ENCODE data around the gene VEPH1. TPM values are rescaled to one million over a fixed set of nuclear protein-coding genes. Genes with fewer than 3 reads are reported as not detected.

Gene VEPH1
- total RNA-seq, 1 donor from 2014 or later: 0.16 TPM

- Histone ChIP-seq H3K4me1 (no peaks in the 10 kb centered on the region), H3K36me3 (no peaks in the 10 kb centered on the region), H3K27ac (replicated peaks) (no peak overlapping the region), H3K9me3 (replicated peaks) (peaks cover 2% of the 10 kb centered on the region), H3K4me3 (no peak overlapping the region), H3K27me3 (ENCODE audit: low read depth) (no peaks in the 10 kb centered on the region)
- no peak for DNase-seq
- TF ChIP-seq CTCF (IDR thresholded peaks at IDR 0.05; ENCODE audit: borderline replicate concordance): no peak
- intact Hi-C loops (cut with micrococcal nuclease): no loop called here
Measured at GRCh38 chr3:157429708-157430107, 73.5 kb downstream of the VEPH1 start.

- Histone ChIP-seq H3K9me3 (replicated peaks) (no peaks in the 10 kb centered on the region), H3K27me3 (ENCODE audit: low read depth) (no peaks in the 10 kb centered on the region), H3K4me1 (no peaks in the 10 kb centered on the region), H3K27ac (replicated peaks) (no peak overlapping the region), H3K36me3 (no peaks in the 10 kb centered on the region), H3K4me3 (no peak overlapping the region)
- TF ChIP-seq CTCF (IDR thresholded peaks at IDR 0.05; ENCODE audit: borderline replicate concordance): no peak
- DNase-seq: no peak
- intact Hi-C loops (cut with micrococcal nuclease): no loop called here
Measured at GRCh38 chr3:157428853-157429252, 74.4 kb downstream of the VEPH1 start.

GRCh38 chr3:157427901-157428300 lies 75.3 kb downstream of the VEPH1 start:
- Histone ChIP-seq H3K4me3 (no peak overlapping the region), H3K27ac (replicated peaks) (no peak overlapping the region), H3K9me3 (replicated peaks) (no peaks in the 10 kb centered on the region), H3K36me3 (no peaks in the 10 kb centered on the region), H3K4me1 (no peaks in the 10 kb centered on the region), H3K27me3 (ENCODE audit: low read depth) (no peaks in the 10 kb centered on the region)
- no peak for DNase-seq
- TF ChIP-seq CTCF (IDR thresholded peaks at IDR 0.05; ENCODE audit: borderline replicate concordance): no peak
- intact Hi-C loops (cut with micrococcal nuclease): no loop called here

- intact Hi-C loops (cut with micrococcal nuclease): no loop called here
- DNase-seq: no peak
- H3K4me1 ChIP-seq: no peaks in the 10 kb centered on the region
- no peaks in the 10 kb centered on the region for H3K36me3 ChIP-seq
- H3K27ac ChIP-seq (replicated peaks): no peak overlapping the region
- no peaks in the 10 kb centered on the region for H3K9me3 ChIP-seq (replicated peaks)
- H3K4me3 ChIP-seq: no peak overlapping the region
- TF ChIP-seq CTCF (IDR thresholded peaks at IDR 0.05; ENCODE audit: borderline replicate concordance): no peak
- H3K27me3 ChIP-seq (ENCODE audit: low read depth): no peaks in the 10 kb centered on the region
Measured at GRCh38 chr3:157423337-157423736, 79.9 kb downstream of the VEPH1 start.

GRCh38 chr3:157420606-157421130 lies 82.5 kb downstream of the VEPH1 start:
- H3K27ac ChIP-seq (replicated peaks): no peak overlapping the region
- no peak overlapping the region for H3K4me3 ChIP-seq
- no peaks in the 10 kb centered on the region for H3K9me3 ChIP-seq (replicated peaks)
- no peaks in the 10 kb centered on the region for H3K4me1 ChIP-seq
- no peaks in the 10 kb centered on the region for H3K36me3 ChIP-seq
- intact Hi-C loops (cut with micrococcal nuclease): no loop called here
- H3K27me3 ChIP-seq (ENCODE audit: low read depth): no peaks in the 10 kb centered on the region
- no peak for DNase-seq
- no peak for TF ChIP-seq CTCF (IDR thresholded peaks at IDR 0.05; ENCODE audit: borderline replicate concordance)
